Nephron progenitor cell (in vitro differentiated cells): ENCODE data around the gene RBM39.
"Not testable (repeated sequence)": the region's sequence is repeated elsewhere in the genome, so short reads cannot be mapped to it uniquely, and the experiment has no call there.

Experiments used
- DNase-seq: peaks from one replicate; pipeline ENCODE4 v3.0.0; 2021
- H3K27ac Mint-ChIP-seq: 2 replicates; pipeline ENCODE4 v1.8.0; 2021; ENCODE audit warnings: mild to moderate bottlenecking, moderate library complexity, mixed read lengths
- H3K27me3 Mint-ChIP-seq: 2 replicates; pipeline ENCODE4 v1.8.0; 2021; ENCODE audit warnings: mild to moderate bottlenecking, low read depth, mixed read lengths; ENCODE audit not compliant: poor library complexity
- H3K36me3 Mint-ChIP-seq: 2 replicates; pipeline ENCODE4 v1.8.0; 2021; ENCODE audit warnings: low read depth, mixed read lengths
- H3K4me1 Mint-ChIP-seq: 2 replicates; pipeline ENCODE4 v1.8.0; 2021; ENCODE audit warnings: mixed read lengths
- H3K4me3 Mint-ChIP-seq: 2 replicates; pipeline ENCODE4 v1.8.0; 2021; ENCODE audit warnings: mild to moderate bottlenecking, moderate library complexity, mixed read lengths
- H3K9me3 Mint-ChIP-seq: 2 replicates; pipeline ENCODE4 v1.8.0; 2021; ENCODE audit warnings: mild to moderate bottlenecking, moderate library complexity, mixed read lengths
- CTCF ChIP-seq: fragments of 200-600 bp; sonication (generic); IDR thresholded peaks from 2 replicates; pipeline ENCODE4 v1.5.0; 2021; ENCODE audit warnings: antibody characterized with exemption

RBM39 gene

GRCh38 chr20:35721621-35722020 lies 20.4 kb downstream of the RBM39 start:
- no peak overlapping the region for H3K27ac Mint-ChIP-seq
- TF ChIP-seq CTCF = no peak

GRCh38 chr20:35721219-35721618 lies 20.8 kb downstream of the RBM39 start:
- Mint-ChIP-seq H3K9me3 (no peaks in the 10 kb centered on the region), H3K4me1 (no peaks in the 10 kb centered on the region), H3K4me3 (no peak overlapping the region), H3K27ac (no peak overlapping the region), H3K27me3 (no peaks in the 10 kb centered on the region), H3K36me3 (peaks cover 85% of the 10 kb centered on the region)
- DNase-seq = no peak
- TF ChIP-seq CTCF = no peak

More at GRCh38 chr20:35721621-35722020, 20.4 kb downstream of the RBM39 start:
- no peak for DNase-seq
- H3K4me1 Mint-ChIP-seq = no peaks in the 10 kb centered on the region
- H3K36me3 Mint-ChIP-seq = peaks cover 85% of the 10 kb centered on the region
- H3K4me3 Mint-ChIP-seq = no peak overlapping the region
- no peaks in the 10 kb centered on the region for H3K9me3 Mint-ChIP-seq
- H3K27me3 Mint-ChIP-seq = no peaks in the 10 kb centered on the region

GRCh38 chr20:35720165-35721123 lies 21.6 kb downstream of the RBM39 start:
- Mint-ChIP-seq H3K27me3 (no peaks in the 10 kb centered on the region), H3K4me1 (no peaks in the 10 kb centered on the region), H3K36me3 (peaks cover 84% of the 10 kb centered on the region), H3K4me3 (no peak overlapping the region), H3K9me3 (no peaks in the 10 kb centered on the region), H3K27ac (peak overlapping the region; percentile 45)
- no peak for DNase-seq
- no peak for TF ChIP-seq CTCF

GRCh38 chr20:35719717-35720116 lies 22.3 kb downstream of the RBM39 start:
- peaks cover 81% of the 10 kb centered on the region for H3K36me3 Mint-ChIP-seq
- no peak for DNase-seq
- no peaks in the 10 kb centered on the region for H3K27me3 Mint-ChIP-seq
- no peaks in the 10 kb centered on the region for H3K4me1 Mint-ChIP-seq
- H3K4me3 Mint-ChIP-seq = no peak overlapping the region
- no peaks in the 10 kb centered on the region for H3K9me3 Mint-ChIP-seq
- H3K27ac Mint-ChIP-seq = no peak overlapping the region
- TF ChIP-seq CTCF = no peak

GRCh38 chr20:35718972-35719635 lies 23.0 kb downstream of the RBM39 start:
- Mint-ChIP-seq H3K27ac (no peak overlapping the region), H3K27me3 (no peaks in the 10 kb centered on the region), H3K4me3 (no peak overlapping the region), H3K36me3 (peaks cover 81% of the 10 kb centered on the region), H3K9me3 (no peaks in the 10 kb centered on the region), H3K4me1 (no peaks in the 10 kb centered on the region)
- DNase-seq = no peak
- no peak for TF ChIP-seq CTCF

- H3K36me3 Mint-ChIP-seq = peaks cover 82% of the 10 kb centered on the region
Observed at GRCh38 chr20:35718321-35718720, 23.7 kb downstream of the RBM39 start.

More at GRCh38 chr20:35718321-35718720, 23.7 kb downstream of the RBM39 start:
- not testable (repeated sequence) for H3K9me3 Mint-ChIP-seq, H3K27me3 Mint-ChIP-seq, H3K4me1 Mint-ChIP-seq, H3K4me3 Mint-ChIP-seq, DNase-seq
- peak overlapping the region; percentile 81 for H3K27ac Mint-ChIP-seq
